ENCODE results near the gene ZEB2.

Gene ZEB2

DNA sequence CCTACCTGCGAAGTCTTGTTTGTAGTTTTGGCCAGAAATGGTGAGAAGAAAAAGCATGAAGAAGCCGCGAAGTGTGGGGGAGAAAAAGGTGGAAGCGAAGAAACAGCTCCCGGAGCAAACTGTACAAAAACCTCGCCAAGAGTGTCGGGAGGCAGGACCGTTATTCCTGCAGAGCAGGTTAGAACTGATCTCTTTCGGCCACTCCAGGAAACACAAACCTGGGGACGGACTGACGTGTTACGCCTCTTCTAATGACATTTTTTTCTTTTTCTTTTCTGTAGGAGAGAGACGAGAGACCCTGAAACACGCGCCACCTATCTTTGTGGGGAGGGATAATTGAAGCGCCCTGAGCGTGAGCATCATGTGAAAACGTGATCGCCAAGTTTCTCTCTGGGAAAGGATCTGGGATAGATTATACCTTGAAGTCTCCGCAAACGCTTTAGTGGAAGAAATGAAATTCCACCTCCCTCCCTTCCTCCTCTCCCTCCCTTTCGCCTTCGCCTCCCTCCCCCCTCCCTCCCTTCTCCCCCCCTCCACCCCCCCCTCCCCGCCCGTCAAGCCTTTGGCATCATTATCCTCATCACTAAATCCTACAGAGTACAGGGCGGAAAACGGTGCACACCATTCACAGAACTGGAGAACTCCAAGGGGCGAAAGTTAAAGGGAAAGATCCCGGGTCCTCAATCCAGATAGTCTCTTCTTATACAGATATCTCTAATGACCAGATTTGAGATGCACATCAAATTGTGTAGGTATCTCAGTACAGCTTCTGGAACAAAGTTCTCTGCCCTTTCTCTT is at the start of gene ZEB2:
Gene ZEB2, minus strand, starts transcription at position 186 of the 798 bp plus-strand sequence. CDS start 2,769 bp downstream, outside the sequence.
- DNase-seq (ENCODE audit: low spot score) = peak; percentile 68

DNA sequence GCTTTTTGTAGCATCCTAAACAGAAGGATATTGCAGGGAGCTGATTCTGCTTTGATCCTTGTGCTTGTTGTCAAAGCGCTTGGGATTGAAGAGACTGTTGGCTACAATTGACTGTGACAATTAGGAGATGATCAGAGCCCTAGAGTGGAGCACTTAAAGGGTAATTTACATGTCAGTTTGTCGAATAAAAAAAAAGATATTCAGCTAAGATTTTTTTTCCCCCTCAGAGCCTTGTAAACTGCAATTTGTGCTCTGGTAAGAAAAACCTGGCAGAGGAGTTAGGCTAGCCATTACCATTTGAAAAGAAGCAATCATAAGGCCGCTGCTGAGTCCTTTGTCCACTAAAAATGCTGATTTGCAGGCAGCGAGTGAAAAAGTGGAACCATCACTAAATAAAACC is 47.8 kb upstream of the ZEB2 start:
- DNase-seq (ENCODE audit: low spot score) = no peak

DNA sequence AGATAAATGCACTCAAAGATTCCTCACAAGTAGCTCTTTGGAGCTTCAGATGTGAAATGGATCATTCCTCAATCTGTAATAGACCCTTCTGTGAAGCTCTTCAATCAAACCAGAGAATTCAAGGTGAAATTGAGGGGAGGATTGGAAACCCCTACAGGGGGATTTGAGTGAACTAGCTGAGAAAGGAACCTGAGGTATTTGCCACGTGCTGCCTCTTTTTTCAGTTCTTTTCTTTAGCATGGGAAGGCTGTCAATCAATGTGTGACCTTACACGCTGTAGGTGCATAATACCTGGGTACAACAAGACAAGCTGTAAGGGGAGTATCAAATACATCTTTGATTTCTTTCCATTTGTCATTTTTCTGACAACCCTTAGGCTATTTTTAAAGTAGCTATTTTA is 46.5 kb upstream of the ZEB2 start:
- no peak for DNase-seq (ENCODE audit: low spot score)

DNA sequence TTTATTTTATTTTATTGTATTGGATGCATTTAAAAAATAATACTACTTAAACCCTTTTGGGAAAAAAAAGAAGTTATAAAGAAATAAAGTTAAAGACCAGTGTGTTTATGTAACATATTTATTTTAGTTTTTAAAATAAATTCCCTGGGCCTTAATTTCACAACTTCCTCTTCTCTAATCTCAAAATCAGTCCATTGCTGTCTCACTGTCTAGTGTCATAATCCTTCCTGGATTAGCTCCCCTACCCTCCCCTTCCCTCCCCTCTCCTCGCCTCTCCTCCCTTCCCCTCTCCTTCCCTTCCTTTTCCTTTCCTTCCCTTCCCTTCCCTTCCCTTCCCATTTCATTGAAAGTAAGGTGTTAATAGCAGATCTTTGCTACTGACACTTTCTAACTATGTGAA is 40.3 kb upstream of the ZEB2 start:
- no peak for DNase-seq (ENCODE audit: low spot score)

DNA sequence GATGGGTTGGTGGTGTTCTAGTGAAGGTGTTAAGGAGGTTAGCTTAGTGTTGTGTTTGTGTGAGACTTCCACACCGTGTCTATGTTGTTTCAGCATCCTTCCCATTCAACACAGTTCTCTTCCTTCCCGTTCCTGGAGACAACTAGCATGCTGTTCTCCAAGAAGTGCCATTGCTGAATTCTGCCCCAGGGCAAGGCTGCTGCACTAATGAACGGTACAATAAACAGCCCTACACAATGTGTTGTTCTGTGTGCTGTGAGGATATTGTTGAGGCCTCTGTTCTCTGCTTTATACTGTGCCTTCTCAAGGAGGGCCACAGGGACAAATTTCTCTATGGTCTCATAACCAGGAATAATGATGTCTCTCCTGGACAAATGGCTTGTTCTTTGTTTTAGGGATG is 39.8 kb upstream of the ZEB2 start:
- no peak for DNase-seq (ENCODE audit: low spot score)

DNA sequence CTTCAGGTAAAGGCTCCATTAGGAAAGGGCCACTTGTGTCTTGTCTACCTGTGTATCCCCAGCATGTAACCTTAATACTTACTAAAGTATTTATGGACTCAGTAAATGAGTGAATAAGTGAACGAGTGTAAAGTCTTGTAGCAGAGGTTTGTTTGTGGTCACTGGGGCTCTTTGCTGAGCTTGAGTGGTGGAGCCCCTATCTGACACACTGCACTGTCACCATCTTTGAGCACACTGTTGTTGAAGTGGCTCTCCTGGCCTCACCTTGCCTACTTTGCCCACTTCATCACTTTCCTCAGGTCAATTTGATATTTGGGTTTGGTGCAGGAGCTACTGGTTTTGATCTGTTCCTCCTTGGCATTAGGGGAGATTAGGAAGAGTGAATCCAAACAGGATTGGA is 39.3 kb upstream of the ZEB2 start:
- DNase-seq (ENCODE audit: low spot score) = no peak

DNA sequence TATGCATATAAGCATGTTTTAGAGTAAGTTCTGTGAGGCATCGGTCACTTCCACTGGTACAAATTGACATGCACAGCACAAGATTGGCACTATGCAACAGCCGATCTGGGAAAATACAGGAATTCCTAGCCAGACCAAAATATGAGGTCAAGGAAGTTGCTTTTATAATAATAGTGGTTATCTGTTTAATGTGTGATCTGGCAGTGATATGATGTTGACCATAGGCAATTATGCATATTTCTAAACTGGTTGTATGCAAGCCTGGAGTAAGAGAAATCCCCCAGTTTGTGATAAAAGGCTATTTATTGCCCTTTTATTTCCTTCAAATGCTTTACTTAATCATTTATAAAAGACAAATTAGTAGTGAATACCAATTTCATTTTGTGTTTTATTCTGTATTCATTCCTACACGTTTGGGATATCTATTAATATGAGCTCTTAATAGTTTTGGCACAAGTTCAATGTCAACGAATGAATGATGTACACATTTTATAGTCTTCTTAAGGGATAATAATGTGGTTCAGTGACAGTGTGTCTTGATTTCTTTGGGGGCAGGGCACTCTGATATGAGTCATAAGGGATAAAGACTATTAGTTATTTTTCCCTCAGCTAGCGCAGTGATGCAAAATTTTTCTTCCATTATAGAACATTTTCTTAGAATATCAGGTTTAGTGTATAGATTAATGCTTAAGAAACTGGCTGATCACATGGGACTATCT is 34.7 kb upstream of the ZEB2 start:
- no peak for DNase-seq (ENCODE audit: low spot score)

DNA sequence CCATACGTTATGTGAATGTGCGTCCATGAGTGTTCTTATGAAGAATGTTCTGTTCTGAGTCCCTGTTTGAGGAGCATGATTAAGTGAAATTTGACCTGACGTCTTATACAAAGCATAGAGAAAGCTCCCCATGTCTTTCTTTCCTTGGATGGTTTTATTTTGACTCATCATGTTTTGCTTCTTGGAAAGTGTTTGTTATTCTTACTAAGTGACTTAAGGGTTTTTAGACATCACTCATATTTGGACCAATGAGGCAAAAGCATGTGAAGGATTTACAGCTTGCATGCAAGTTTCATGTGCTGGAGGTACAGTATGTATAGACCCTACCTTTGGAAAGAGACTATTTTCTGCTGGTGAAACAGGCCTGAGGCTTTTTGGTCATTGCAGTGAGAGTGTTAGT is 33.5 kb upstream of the ZEB2 start:
- peak; percentile 18 for DNase-seq (ENCODE audit: low spot score)

DNA sequence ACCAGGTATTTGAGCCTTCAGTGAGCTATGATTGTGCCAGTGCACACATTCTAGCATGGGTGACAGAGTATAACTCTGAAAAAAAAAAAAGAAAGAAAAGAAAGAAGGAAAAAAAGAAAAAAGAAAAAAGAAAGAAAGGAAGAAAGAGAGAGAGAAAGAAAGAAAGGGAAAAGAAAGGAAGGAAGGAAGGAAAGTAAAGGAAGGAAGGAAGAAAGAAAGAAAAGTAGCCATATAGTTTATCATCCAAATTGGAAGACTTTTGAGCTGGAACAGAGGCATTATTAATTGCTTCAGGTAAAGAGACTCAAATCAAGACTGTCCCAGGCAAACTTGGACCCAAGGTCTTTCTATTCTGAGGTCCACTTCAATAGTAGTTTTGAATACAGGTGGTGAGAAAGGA is 32.9 kb upstream of the ZEB2 start:
- no peak for DNase-seq (ENCODE audit: low spot score)

DNA sequence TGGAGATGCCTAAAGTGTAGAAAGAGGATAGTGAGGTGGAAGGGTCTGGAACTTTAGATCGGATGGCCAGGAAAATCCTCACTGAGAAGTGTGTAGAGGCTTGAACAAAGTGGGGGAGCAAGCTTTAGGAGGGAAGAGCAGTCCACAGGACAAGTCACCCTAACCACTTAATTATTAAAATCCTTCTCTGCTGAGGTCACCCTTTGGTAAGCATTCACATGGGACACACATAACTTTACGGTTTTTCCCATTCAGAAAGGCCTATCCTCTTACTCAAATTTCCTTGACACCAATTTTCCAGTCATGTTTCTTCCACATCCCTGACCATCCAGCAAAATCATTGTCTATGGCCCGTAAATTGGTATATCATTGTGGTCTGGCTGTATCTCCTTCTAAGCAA is 31.0 kb upstream of the ZEB2 start:
- no peak for DNase-seq (ENCODE audit: low spot score)

DNA sequence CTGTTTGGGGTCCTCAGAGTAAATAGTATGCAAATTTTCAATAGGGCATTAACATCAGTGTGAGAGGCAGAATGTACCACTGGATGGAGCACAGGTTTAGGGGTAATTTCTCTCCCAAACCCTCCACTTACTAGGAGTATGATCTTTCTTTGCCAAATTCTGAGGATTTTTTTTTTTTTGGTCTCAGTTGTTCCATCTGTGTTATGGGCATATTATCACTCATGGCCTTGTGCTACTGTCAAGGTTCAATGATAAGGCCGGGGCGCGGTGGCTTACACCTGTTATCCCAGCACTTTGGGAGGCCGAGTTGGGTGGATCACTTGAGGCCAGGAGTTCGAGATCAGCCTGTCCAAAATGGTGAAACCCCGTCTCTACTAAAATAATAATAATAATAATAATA is 30.2 kb upstream of the ZEB2 start:
- DNase-seq (ENCODE audit: low spot score) = no peak

DNA sequence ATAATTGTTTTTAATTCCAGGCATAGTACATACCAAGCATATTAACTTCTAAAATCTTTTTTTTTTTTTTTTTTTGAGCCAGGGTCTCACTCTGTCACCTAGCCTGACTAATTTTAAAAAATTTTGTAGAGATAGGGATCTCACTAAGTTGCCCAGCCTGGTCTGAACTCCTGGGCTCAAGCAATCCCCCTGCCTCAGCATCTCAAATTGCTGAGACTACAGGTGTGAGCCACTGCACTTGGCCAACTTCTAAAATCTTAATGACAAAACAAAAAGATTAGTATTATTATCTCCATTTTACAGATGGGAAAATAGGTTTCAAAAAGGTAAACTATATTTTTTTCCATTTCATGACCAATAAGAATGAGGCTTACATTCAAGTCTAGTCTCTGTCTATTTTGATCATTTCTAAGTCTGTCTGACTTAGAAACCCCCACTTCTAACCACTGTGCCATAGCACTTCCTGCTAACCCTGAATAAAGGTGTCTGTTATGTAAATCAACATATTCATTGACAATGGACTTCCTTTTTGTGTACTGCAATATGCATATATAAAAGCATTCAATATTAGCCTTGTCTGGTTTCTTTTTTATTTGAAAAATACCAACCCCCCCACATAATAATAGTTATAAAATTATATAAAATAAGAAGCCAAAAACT is 28.7 kb upstream of the ZEB2 start:
- no peak for DNase-seq (ENCODE audit: low spot score)

DNA sequence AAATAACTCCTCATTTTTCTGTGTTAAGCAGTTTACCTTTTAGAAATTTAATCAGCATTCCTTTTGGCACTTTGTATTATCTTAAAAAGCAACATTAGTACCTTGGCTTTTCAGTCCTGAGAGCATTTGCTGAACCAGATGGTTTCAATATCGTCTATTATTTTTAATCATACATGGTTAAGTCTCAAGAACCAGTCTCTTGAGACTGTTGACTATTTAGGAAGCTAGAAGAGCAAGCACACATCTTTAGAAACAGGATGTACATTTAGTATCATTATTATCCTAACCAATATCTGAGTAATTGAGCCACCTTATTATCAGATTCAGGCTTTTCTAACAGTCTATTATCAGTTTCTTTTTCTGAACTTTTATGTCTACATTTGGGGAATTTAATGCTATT is 28.2 kb upstream of the ZEB2 start:
- DNase-seq (ENCODE audit: low spot score) = no peak

DNA sequence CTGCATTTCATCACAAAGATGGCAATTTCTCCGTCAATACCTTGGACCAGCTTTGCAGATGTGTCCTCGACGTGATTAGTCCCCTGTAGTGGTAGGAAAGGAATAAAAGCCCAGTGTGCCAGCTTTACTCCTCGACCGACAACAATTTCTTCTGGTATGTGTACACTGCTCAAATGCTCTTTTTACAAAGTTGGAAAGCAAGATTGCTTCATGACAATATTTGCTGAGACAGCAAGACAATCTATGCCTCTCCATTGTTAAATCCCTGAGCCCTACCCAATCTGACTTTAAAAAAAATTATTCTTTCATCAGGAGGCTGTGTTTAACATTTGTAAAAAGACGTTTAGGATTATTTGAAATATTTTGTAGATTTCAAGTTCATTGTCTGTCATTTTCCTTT is 27.6 kb upstream of the ZEB2 start:
- no peak for DNase-seq (ENCODE audit: low spot score)

DNA sequence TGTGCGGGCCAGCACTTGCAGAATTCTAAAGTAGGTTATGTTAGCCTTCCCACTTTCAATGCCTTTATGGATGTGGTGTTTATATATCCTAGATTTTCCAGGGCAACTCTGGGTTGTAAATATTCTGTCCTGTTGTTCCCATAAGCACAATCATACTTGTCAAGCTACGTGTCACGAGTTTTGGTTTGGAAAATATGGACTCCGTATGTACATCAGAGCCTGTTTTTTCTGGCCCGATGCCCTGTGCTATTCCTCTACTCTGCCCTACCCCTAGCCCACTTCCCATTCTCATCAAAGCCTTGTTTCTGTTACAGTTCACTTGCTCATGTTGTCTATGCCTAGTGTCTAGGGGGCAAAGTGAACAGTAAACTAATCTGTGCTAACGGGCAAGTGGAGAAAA is 27.0 kb upstream of the ZEB2 start:
- no peak for DNase-seq (ENCODE audit: low spot score)

DNA sequence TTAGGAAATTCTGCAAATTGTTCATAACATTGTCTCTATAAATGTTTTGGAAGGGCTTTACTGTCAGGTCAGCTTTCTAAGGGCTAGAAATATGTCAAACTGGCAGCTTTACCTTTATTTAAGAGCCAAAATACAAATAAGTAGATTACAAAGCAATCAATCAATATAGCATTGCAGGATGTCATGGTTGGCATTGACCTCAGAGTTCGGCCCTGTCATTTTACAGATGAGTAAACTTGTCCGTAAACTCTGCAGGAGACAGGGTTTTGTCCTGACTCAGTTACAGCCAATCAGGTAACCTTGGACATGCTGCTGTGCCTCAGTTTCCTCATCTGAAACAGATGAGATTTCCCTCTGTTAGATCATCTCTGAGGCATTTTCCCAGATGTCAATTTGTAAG is 25.9 kb upstream of the ZEB2 start:
- DNase-seq (ENCODE audit: low spot score) = no peak

DNA sequence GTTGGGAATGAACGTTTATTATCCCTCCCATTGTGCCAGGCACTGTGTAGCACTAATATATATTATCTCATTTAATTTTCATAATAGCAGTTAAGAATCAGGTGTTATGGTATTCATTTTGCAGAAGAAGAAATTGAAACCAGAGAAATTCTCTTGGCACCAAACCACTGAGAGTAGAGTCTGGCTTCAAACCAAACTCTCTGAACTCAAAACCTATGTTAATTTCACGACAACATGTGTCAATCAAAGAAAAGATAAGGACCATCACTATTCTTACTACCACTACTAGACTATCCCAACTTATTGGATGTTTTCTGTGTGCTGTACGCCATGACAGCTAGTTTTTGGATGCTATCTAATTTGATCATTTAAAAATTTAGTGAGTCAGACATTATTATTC is 24.1 kb upstream of the ZEB2 start:
- no peak for DNase-seq (ENCODE audit: low spot score)

DNA sequence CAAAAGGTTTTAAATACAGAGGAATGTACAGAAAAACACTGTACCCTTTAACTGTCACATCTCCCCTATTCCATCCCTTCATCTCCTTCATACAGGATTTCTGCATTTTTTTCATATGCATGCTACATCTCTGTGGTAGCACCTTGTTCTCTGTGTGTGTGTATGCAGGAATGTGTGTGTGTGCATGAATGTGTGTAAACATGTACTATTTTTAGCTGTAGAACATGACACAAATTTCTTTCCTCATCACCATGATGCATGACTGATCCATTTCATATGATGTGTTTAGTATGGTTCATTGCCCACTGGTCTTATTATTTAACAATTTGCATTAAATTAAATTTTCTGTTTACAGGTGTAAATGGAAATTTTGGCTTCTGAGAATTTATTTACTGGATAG is 21.5 kb upstream of the ZEB2 start:
- DNase-seq (ENCODE audit: low spot score) = no peak

DNA sequence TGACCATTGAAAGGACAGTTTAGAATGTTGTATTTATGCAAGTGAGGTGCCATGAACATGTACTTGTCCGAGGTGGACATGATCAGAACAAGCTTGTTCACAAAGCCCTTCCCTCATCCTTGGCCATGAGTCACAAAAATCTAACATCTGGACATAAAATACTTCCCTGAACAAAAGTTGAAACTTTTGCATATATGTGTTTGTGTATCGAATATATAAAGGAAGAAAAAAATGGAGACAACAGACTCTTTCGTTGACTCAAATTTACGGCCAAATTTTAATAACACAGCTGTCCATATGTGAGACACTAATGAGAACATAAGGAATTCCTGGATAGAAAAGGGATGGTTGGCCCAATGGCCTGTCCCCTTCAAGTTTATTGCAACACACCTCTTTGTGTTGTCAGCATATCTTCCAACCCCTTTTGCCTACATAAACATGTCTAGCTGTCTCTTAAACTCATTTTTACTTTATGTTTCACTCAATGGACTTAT is 19.4 kb upstream of the ZEB2 start:
- DNase-seq (ENCODE audit: low spot score) = no peak

DNA sequence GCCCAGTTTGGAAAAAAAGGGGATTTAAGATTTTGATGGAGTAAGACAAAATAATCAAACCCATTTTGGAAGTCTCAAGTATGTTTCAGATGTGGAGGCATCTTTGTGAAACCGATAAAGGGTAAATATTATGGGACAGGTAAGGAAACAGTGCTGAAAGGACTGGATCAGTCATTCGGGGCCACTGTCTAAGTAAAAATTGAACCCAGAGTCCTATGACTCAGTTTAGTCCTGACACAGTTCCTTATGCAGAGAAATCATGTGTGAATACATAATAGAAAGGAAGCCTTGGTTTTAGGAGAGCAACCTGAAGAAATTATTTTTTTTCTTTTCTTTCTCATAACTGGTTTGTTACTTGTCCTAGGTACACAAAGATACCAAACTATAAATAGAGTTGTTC is 15.4 kb upstream of the ZEB2 start:
- no peak for DNase-seq (ENCODE audit: low spot score)

DNA sequence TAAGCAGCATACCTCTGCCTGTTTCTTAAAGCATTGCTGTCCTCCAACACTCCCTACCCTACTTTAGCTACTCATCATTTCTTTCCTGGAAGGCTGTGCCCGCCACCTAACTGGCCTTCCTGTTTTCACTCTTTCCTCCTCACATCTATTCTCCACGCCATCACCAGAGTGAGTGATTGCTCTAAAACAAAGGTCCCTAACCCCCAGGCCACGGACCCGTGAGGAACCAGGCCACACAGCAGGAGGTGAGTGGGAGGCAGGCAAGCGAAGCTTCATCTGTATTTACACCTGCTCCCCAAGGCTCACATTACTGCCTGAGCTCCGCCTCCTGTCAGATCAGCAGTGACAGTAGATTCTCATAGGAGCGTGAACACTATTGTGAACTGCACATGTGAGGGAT is 13.3 kb upstream of the ZEB2 start:
- DNase-seq (ENCODE audit: low spot score) = no peak

DNA sequence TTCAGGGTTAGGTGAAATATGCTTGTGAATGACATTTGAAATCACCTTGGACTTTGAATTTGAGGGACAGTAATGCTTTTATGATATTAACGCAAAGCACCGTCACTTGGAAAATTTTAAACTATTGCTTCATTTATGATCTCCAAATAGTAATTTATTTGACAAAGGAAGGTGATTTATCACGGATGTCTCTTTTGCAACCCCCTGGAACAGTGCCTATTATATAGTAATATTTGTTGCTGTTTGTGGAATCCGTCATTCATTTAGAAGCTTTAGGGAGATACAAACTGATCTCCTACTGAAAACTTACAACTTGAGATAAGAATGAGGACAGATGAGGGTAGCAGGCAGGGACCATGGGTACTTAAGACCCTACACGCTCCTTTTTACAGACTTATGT is 10.7 kb upstream of the ZEB2 start:
- no peak for DNase-seq (ENCODE audit: low spot score)

DNA sequence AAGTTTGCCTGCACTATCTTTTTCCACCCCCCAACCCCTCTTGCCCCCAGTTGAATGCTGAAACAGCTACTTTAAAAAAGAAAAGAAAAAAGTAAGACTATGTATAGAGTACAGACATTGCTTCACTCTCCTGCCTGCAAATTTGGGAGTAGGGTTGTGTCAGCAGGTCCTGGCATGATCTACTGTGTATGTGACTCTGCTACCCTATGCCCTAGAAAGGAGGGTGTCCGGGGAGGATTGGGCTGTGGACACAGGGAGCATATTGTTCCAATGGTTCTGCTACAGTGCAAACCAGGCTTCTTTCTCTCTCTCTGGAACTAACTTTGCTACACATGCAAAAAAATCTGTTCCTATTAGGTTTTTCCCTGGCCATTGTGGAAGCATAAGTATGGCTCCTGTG is 9.9 kb upstream of the ZEB2 start:
- DNase-seq (ENCODE audit: low spot score) = no peak
